Natural killer cell (primary cell): ENCODE data around the gene ELAVL2. TPM values are rescaled to one million over a fixed set of nuclear protein-coding genes. Genes with fewer than 3 reads are reported as not detected.

Experiments
- ATAC-seq, 3 donors: fragments of 150-1000 bp in 2 of 3; fragments of 200-7000 bp in 1 of 3; cut with Tn5 transposase; 1 replicate in 1 of 3; 2 replicates in 2 of 3; pipeline ENCODE4 v1.10.0; 2021; ENCODE audit warnings: mild to moderate bottlenecking in 2 of 3, moderate library complexity in 2 of 3
- DNase-seq, 2 donors: peaks; one replicate each; pipeline versions ENCODE4 v3.0.0 to v3.0.0-alpha.2; 2013 to 2021; ENCODE audit warnings: mixed read lengths in 1 of 2
- H3K27ac ChIP-seq: one replicate; pipeline ENCODE4 v1.5.1; 2013; ENCODE audit warnings: mild to moderate bottlenecking, low read length
- H3K27me3 ChIP-seq: one replicate; pipeline ENCODE4 v1.6.1; 2013; ENCODE audit warnings: low read length; ENCODE audit not compliant: control insufficient read depth, insufficient read depth
- H3K36me3 ChIP-seq: one replicate; pipeline ENCODE4 v1.6.1; 2013; ENCODE audit warnings: low read length; ENCODE audit not compliant: control insufficient read depth, insufficient read depth
- H3K4me1 ChIP-seq: one replicate; pipeline ENCODE4 v1.6.1; 2013; ENCODE audit warnings: low read length; ENCODE audit not compliant: control insufficient read depth, insufficient read depth
- H3K4me3 ChIP-seq: one replicate; pipeline ENCODE4 v1.5.1; 2013; ENCODE audit warnings: low read length
- H3K9me3 ChIP-seq: one replicate; pipeline ENCODE4 v1.6.1; 2013; ENCODE audit warnings: low read length; ENCODE audit not compliant: control insufficient read depth, insufficient read depth
- H3K27ac Mint-ChIP-seq, 2 donors: one replicate each; pipeline ENCODE4 v1.8.0; 2022; ENCODE audit warnings: mild to moderate bottlenecking in 2 of 2, mixed read lengths in 2 of 2, moderate library complexity in 1 of 2
- H3K27me3 Mint-ChIP-seq, 2 donors: one replicate each; pipeline ENCODE4 v1.8.0; 2022; ENCODE audit warnings: low read depth in 2 of 2, mixed read lengths in 2 of 2
- H3K36me3 Mint-ChIP-seq: one replicate; pipeline ENCODE4 v1.8.0; 2022; ENCODE audit warnings: mixed read lengths
- H3K4me1 Mint-ChIP-seq, 2 donors: one replicate each; pipeline ENCODE4 v1.8.0; 2022; ENCODE audit warnings: mixed read lengths in 2 of 2
- H3K4me3 Mint-ChIP-seq: one replicate; pipeline ENCODE4 v1.8.0; 2022; ENCODE audit warnings: mild to moderate bottlenecking, moderate library complexity, mixed read lengths
- H3K9me3 Mint-ChIP-seq, 2 donors: one replicate each; pipeline ENCODE4 v1.8.0; 2022; ENCODE audit warnings: mixed read lengths in 2 of 2
- CTCF ChIP-seq: fragments of 200-600 bp; IDR thresholded peaks from one replicate; pipeline ENCODE4 v1.8.0; 2022; ENCODE audit warnings: antibody characterized with exemption
- WGBS: methylation state at CpG from one replicate; pipeline ENCODE4 v1.1.7; 2013; ENCODE audit warnings: missing lambda C conversion rate; ENCODE audit not compliant: insufficient coverage; 5-methylcytosine and 5-hydroxymethylcytosine counted together
- intact Hi-C: fragments of 100-400 bp; cut with micrococcal nuclease; formaldehyde crosslinking; loops from one replicate; pipeline ENCODE4 v1.14.2; 2022
- total RNA-seq, 4 donors: library from RNA; stranded (reverse); fragments of 120-200 nt in 1 of 4; gene quantifications; one replicate each; pipeline versions ENCODE4 v1.2.3 to v1.2.4, GENCODE V29; 2013 to 2022

Gene ELAVL2
- total RNA-seq, 3 donors from 2014 or later (not counting 1 experiment from before 2014, with no cell fraction given), result not detected

- Histone ChIP-seq H3K4me3 (no peak overlapping the region), H3K27me3 (no peaks in the 10 kb centered on the region), H3K36me3 (no peaks in the 10 kb centered on the region), H3K9me3 (peaks cover under 1% of the 10 kb centered on the region), H3K4me1 (no peaks in the 10 kb centered on the region), H3K27ac (no peak overlapping the region)
- WGBS, result 68% methylated on average over 2 of the region's 2 CpGs
- Mint-ChIP-seq H3K4me1 (no peaks in the 10 kb centered on the region), H3K27me3 (no peaks in the 10 kb centered on the region), H3K27ac (no peak overlapping the region), H3K36me3 (no peaks in the 10 kb centered on the region), H3K4me3 (no peak overlapping the region), H3K9me3 (peaks cover 6 to 11% of the 10 kb centered on the region in 2 donors)
- intact Hi-C loops, result no loop called here
- DNase-seq (no peak), ATAC-seq (no peak)
- TF ChIP-seq CTCF, result no peak
These were observed 177.4 kb downstream of the ELAVL2 start for GRCh38 chr9:23648651-23649050.

GRCh38 chr9:23644896-23645295 is 181.1 kb downstream of the ELAVL2 start:
- Mint-ChIP-seq H3K36me3 (no peaks in the 10 kb centered on the region), H3K4me3 (no peak overlapping the region), H3K27ac (no peak overlapping the region), H3K27me3 (no peaks in the 10 kb centered on the region), H3K4me1 (no peaks in the 10 kb centered on the region), H3K9me3 (peaks cover 9 to 13% of the 10 kb centered on the region in 2 donors)
- Histone ChIP-seq H3K27ac (no peak overlapping the region), H3K4me3 (no peak overlapping the region), H3K36me3 (no peaks in the 10 kb centered on the region), H3K4me1 (no peaks in the 10 kb centered on the region), H3K9me3 (peaks cover 6% of the 10 kb centered on the region), H3K27me3 (no peaks in the 10 kb centered on the region)
- TF ChIP-seq CTCF, result no peak
- WGBS, result 77% methylated on average over 2 of the region's 4 CpGs
- no peak for DNase-seq
- ATAC-seq, result no peak
- intact Hi-C loops, result no loop called here

DNA sequence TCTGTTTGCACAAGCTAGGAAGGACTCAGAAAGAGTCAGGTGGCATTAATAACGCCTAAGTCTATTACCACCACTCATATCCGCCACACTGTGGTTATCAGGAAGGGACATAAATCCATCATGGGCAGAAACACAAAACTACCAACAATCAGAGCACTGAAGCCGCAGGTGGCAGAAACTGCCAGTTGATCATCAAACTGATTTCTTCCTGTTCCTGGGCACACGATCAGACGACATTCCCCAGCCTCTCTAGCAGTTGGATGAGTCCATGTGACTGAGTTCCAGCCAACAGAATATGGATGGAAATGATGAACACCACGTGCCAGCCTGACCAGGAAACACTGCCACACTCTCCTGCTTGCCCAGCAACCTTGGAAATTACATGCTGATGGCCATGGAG is 181.7 kb downstream of the ELAVL2 start:
- no peaks in the 10 kb centered on the region for H3K27me3 Mint-ChIP-seq
- ATAC-seq (no peak), DNase-seq (no peak)
- Histone ChIP-seq H3K36me3 (no peaks in the 10 kb centered on the region), H3K27me3 (no peaks in the 10 kb centered on the region), H3K4me3 (no peak overlapping the region), H3K4me1 (no peaks in the 10 kb centered on the region), H3K9me3 (peaks cover 6% of the 10 kb centered on the region), H3K27ac (no peak overlapping the region)
- 17% methylated on average over 6 of the region's 6 CpGs for whole genome bisulfite sequencing
- no peaks in the 10 kb centered on the region for H3K4me1 Mint-ChIP-seq
- no peak overlapping the region for H3K4me3 Mint-ChIP-seq
- H3K9me3 Mint-ChIP-seq, result peaks cover 14 to 16% of the 10 kb centered on the region in 2 donors
- intact Hi-C loops, result no loop called here
- H3K36me3 Mint-ChIP-seq, result no peaks in the 10 kb centered on the region
- H3K27ac Mint-ChIP-seq, result no peak overlapping the region
- TF ChIP-seq CTCF, result no peak

- no peak overlapping the region for H3K27ac Mint-ChIP-seq
- H3K4me1 ChIP-seq, result no peaks in the 10 kb centered on the region
- WGBS, result 77% methylated on average over 1 of the region's 1 CpG
- intact Hi-C loops, result no loop called here
- no peak for ATAC-seq
- H3K36me3 ChIP-seq, result no peaks in the 10 kb centered on the region
- no peaks in the 10 kb centered on the region for H3K27me3 Mint-ChIP-seq
- no peak for DNase-seq
- H3K36me3 Mint-ChIP-seq, result no peaks in the 10 kb centered on the region
- no peak overlapping the region for H3K27ac ChIP-seq
- TF ChIP-seq CTCF, result no peak
- peaks cover 14 to 16% of the 10 kb centered on the region in 2 donors for H3K9me3 Mint-ChIP-seq
- no peaks in the 10 kb centered on the region for H3K4me1 Mint-ChIP-seq
- H3K4me3 ChIP-seq, result no peak overlapping the region
- no peak overlapping the region for H3K4me3 Mint-ChIP-seq
- H3K27me3 ChIP-seq, result no peaks in the 10 kb centered on the region
- H3K9me3 ChIP-seq, result peaks cover 6% of the 10 kb centered on the region
These were observed 182.3 kb downstream of the ELAVL2 start for GRCh38 chr9:23643656-23644258.
